HCT116 (cell line): ENCODE data around the gene CA7. TPM values are rescaled to one million over a fixed set of nuclear protein-coding genes. Genes with fewer than 3 reads are reported as not detected.

ENCODE experiments used
- ATAC-seq: fragments of 200-7000 bp; cut with Tn5 transposase; 2 replicates; pipeline ENCODE4 v1.9.1; 2020; ENCODE audit warnings: mild to moderate bottlenecking, moderate library complexity
- BruUV-seq: library from RNA; stranded (reverse); fragments of 400-500 nt; replicated peaks from 2 replicates; lab custom pipeline; 2021; lab: Mats Ljungman, UMichigan
- CTCF ChIA-PET: fragments of 300-600 bp; sonication (Branson Sonifier 250); formaldehyde crosslinking; loops from one replicate; lab custom pipeline; 2021; ENCODE audit warnings: antibody characterized with exemption; lab: Charles Lee
- POLR2A ChIA-PET: fragments of 300-600, 350-600 bp; sonication (Branson Sonifier 250); formaldehyde crosslinking; loops from one replicate; lab custom pipeline; 2021; ENCODE audit warnings: antibody characterized with exemption; lab: Charles Lee
- RAD21 ChIA-PET, 2 experiments: fragments of 300-600 bp; sonication (Branson Sonifier 250); formaldehyde crosslinking; loops; one replicate each; lab custom pipeline; 2023; ENCODE audit warnings: low total read pairs in 2 of 2; ENCODE audit not compliant: uncharacterized antibody in 2 of 2, unreplicated experiment in 2 of 2, low non-redundant PET in 1 of 2; lab: Charles Lee
- DNase-seq: peaks from one replicate; pipeline ENCODE4 v3.0.0-alpha.2; 2010; ENCODE audit warnings: low read depth, low spot score
- H2AFZ ChIP-seq: fragments of 200-600 bp; shearing (Covaris generic), sonication (generic); 2 replicates; pipeline ENCODE4 v1.6.1; 2017; ENCODE audit warnings: low read depth, mixed run types, mixed read lengths, antibody characterized with exemption, low read length; ENCODE audit not compliant: poor library complexity, severe bottlenecking
- H3K27ac ChIP-seq: 2 replicates; pipeline ENCODE4 v1.5.1; 2012; ENCODE audit warnings: low read depth, low read length
- H3K27me3 ChIP-seq: fragments of 200-600 bp; sonication (generic); 2 replicates; pipeline ENCODE4 v1.6.1; 2016; ENCODE audit warnings: mixed run types, low read length, mixed read lengths; ENCODE audit not compliant: insufficient read depth
- H3K36me3 ChIP-seq, 2 experiments: fragments of 200-500 bp in 1 of 2; fragments of 200-600 bp in 1 of 2; sonication (Bioruptor generic) in 1 of 2; sonication (generic) in 1 of 2; 2 replicates each; pipeline versions ENCODE4 v1.5.1 to v1.6.1; 2014 to 2016; ENCODE audit warnings: low read length in 2 of 2, inconsistent platforms in 1 of 2, mixed read lengths in 1 of 2, mixed run types in 1 of 2; ENCODE audit not compliant: insufficient read depth in 2 of 2, control insufficient read depth in 1 of 2
- H3K4me1 ChIP-seq, 2 experiments: fragments of 200-600 bp in 1 of 2; sonication (generic) in 1 of 2; 2 replicates each; pipeline versions ENCODE4 v1.5.1 to v1.6.1; 2012 to 2017; ENCODE audit warnings: low read length in 2 of 2, inconsistent platforms in 1 of 2, mild to moderate bottlenecking in 1 of 2, mixed read lengths in 1 of 2, mixed run types in 1 of 2, moderate library complexity in 1 of 2; ENCODE audit not compliant: insufficient read depth in 2 of 2, control insufficient read depth in 1 of 2
- H3K4me2 ChIP-seq: fragments of 200-600 bp; sonication (generic); 2 replicates; pipeline ENCODE4 v1.6.1; 2017; ENCODE audit warnings: mixed run types, low read length, mixed read lengths
- H3K4me3 ChIP-seq, 2 experiments: fragments of 200-600 bp in 1 of 2; sonication (generic) in 1 of 2; replicated peaks in 1 of 2; 2 replicates each; pipeline ENCODE4 v1.5.1; 2011 to 2016; ENCODE audit warnings: low read length in 2 of 2, control low read depth in 1 of 2, low read depth in 1 of 2, mild to moderate bottlenecking in 1 of 2, mixed read lengths in 1 of 2, mixed run types in 1 of 2
- H3K79me2 ChIP-seq: fragments of 200-600 bp; sonication (generic); 2 replicates; pipeline ENCODE4 v1.6.1; 2017; ENCODE audit warnings: mild to moderate bottlenecking, mixed run types, low read length, moderate library complexity, mixed read lengths; ENCODE audit not compliant: insufficient read depth
- H3K9ac ChIP-seq: fragments of 200-600 bp; sonication (generic); 2 replicates; pipeline ENCODE4 v1.6.1; 2016; ENCODE audit warnings: low read length, mixed read lengths
- H3K9me2 ChIP-seq: fragments of 200-600 bp; sonication (generic), shearing (Covaris generic); 2 replicates; pipeline ENCODE4 v1.6.1; 2017; ENCODE audit warnings: mixed run types, mild to moderate bottlenecking, moderate library complexity; ENCODE audit not compliant: insufficient read depth
- H3K9me3 ChIP-seq, 2 experiments: fragments of 200-500 bp in 1 of 2; fragments of 200-600 bp in 1 of 2; sonication (Bioruptor generic) in 1 of 2; sonication (generic) in 1 of 2; 2 replicates each; pipeline ENCODE4 v1.6.1; 2014 to 2017; ENCODE audit warnings: low read length in 2 of 2, mixed read lengths in 2 of 2, inconsistent platforms in 1 of 2, low read depth in 1 of 2, mild to moderate bottlenecking in 1 of 2, mixed run types in 1 of 2, moderate library complexity in 1 of 2; ENCODE audit not compliant: control insufficient read depth in 1 of 2, insufficient read depth in 1 of 2
- H4K20me1 ChIP-seq: fragments of 200-600 bp; sonication (generic), shearing (Covaris generic); 2 replicates; pipeline ENCODE4 v1.6.1; 2017; ENCODE audit warnings: mixed run types, mild to moderate bottlenecking, moderate library complexity; ENCODE audit not compliant: insufficient read depth
- CBX3 ChIP-seq: IDR thresholded peaks from 2 replicates; pipeline ENCODE4 v1.6.1; 2012; ENCODE audit warnings: low read depth
- EGR1 ChIP-seq: IDR thresholded peaks from 2 replicates; pipeline ENCODE4 v1.6.1; 2012; ENCODE audit warnings: low read depth
- EZH2 ChIP-seq: fragments of 200-600 bp; sonication (generic); IDR thresholded peaks from 2 replicates; pipeline ENCODE4 v1.6.1; 2017; ENCODE audit warnings: antibody characterized with exemption, mixed run types
- EZH2phosphoT487 ChIP-seq: fragments of 200-600 bp; IDR thresholded peaks from 2 replicates; pipeline ENCODE4 v1.6.1; 2018; ENCODE audit warnings: antibody characterized with exemption, borderline replicate concordance
- POLR2A ChIP-seq: IDR thresholded peaks from 2 replicates; pipeline ENCODE4 v1.7.0; 2011; ENCODE audit warnings: borderline replicate concordance; ENCODE audit not compliant: insufficient read depth, insufficient read length; ENCODE audit errors: extremely low read depth
- RAD21 ChIP-seq: IDR thresholded peaks from 2 replicates; pipeline ENCODE4 v1.6.1; 2012; ENCODE audit warnings: low read depth, mild to moderate bottlenecking
- SIN3A ChIP-seq: IDR thresholded peaks from 2 replicates; pipeline ENCODE4 v1.6.1; 2012; ENCODE audit warnings: low read depth
- YY1 ChIP-seq: IDR thresholded peaks from 2 replicates; pipeline ENCODE4 v1.6.1; 2011; ENCODE audit warnings: low read length, low read depth, moderate library complexity, mild to moderate bottlenecking; ENCODE audit not compliant: insufficient replicate concordance; ENCODE audit errors: extremely low read depth
- ZFX ChIP-seq: fragments of 450-650 bp; IDR thresholded peaks from 2 replicates; pipeline ENCODE4 v1.6.1; 2017
- intact Hi-C: fragments of 100-400 bp; cut with micrococcal nuclease; formaldehyde crosslinking; loops from 2 replicates; pipeline ENCODE4 v1.10.0; 2022
- total RNA-seq: library from RNA; stranded (reverse); gene quantifications from one replicate; pipeline ENCODE4 v1.2.1, GENCODE V29; 2021; ENCODE audit not compliant: unreplicated experiment
- TF ChIP-seq, protein P1 (sequence below): IDR thresholded peaks from 2 replicates; pipeline ENCODE4 v1.6.1; 2011; ENCODE audit warnings: mild to moderate bottlenecking, low read length, moderate library complexity; ENCODE audit not compliant: insufficient replicate concordance; ENCODE audit errors: extremely low read depth
- TF ChIP-seq, protein P2 (sequence below): IDR thresholded peaks from 2 replicates; pipeline ENCODE4 v1.6.1; 2012
- TF ChIP-seq, protein P3 (sequence below), 3 experiments: fragments of 200-600 bp in 1 of 3; sonication (generic) in 1 of 3; IDR thresholded peaks in 2 of 3; conservative IDR thresholded peaks in 1 of 3; 2 replicates each; pipeline ENCODE4 v1.5.1; 2012 to 2017; ENCODE audit warnings: low read depth in 2 of 3, low read length in 2 of 3, antibody characterized with exemption in 1 of 3, borderline replicate concordance in 1 of 3, control low read depth in 1 of 3, mild to moderate bottlenecking in 1 of 3, mixed read lengths in 1 of 3, mixed run types in 1 of 3, moderate library complexity in 1 of 3; ENCODE audit not compliant: insufficient read depth in 1 of 3
- TF ChIP-seq, protein P4 (sequence below): IDR thresholded peaks from 2 replicates; pipeline ENCODE4 v1.6.1; 2012

CA7 gene
- total RNA-seq, 1 experiment from 2014 or later = not detected

DNA sequence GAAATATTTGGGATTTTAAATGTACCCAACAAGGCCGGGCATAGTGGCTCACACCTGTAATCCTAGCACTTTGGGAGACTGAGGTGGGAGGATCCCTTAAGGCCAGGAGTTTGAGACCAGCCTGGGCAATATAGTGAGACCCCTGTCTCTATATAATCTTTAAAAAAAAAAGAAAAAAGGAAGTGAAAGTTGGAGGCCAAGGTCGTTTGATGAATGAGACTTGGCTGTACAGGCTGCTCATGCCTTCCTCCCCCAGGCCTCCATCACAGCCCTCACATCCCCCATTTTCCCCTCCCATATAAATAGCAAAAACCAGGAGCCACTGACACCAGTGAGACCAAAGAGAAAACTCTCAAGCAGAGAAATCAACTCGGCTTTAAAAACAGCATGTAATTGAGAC, 3.3 kb upstream of the CA7 start:
- POLR2A ChIA-PET = no interaction called here
- Histone ChIP-seq H4K20me1 (no peaks in the 10 kb centered on the region), H3K36me3 (no peaks in the 10 kb centered on the region), H3K9ac (no peak overlapping the region), H3K79me2 (no peaks in the 10 kb centered on the region), H3K27ac (no peak overlapping the region), H3K9me3 (no peaks in the 10 kb centered on the region), H2AFZ (no peak overlapping the region), H3K4me1 (peaks cover 6 to 13% of the 10 kb centered on the region in 2 experiments; a peak in 3 of 4 replicates), H3K9me2 (no peaks in the 10 kb centered on the region), H3K4me3 (no peak overlapping the region), H3K27me3 (no peaks in the 10 kb centered on the region), H3K4me2 (no peak overlapping the region)
- DNase-seq (no peak), ATAC-seq (no peak)
- CTCF ChIA-PET = no interaction called here
- no TSS peak for BruUV-seq
- TF ChIP-seq EGR1 (no peak), POLR2A (no peak), EZH2 (no peak)
- TF ChIP-seq, protein P1, sequence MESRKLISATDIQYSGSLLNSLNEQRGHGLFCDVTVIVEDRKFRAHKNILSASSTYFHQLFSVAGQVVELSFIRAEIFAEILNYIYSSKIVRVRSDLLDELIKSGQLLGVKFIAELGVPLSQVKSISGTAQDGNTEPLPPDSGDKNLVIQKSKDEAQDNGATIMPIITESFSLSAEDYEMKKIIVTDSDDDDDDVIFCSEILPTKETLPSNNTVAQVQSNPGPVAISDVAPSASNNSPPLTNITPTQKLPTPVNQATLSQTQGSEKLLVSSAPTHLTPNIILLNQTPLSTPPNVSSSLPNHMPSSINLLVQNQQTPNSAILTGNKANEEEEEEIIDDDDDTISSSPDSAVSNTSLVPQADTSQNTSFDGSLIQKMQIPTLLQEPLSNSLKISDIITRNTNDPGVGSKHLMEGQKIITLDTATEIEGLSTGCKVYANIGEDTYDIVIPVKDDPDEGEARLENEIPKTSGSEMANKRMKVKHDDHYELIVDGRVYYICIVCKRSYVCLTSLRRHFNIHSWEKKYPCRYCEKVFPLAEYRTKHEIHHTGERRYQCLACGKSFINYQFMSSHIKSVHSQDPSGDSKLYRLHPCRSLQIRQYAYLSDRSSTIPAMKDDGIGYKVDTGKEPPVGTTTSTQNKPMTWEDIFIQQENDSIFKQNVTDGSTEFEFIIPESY = no peak
- RAD21 ChIA-PET = no interaction called here
- intact Hi-C loops = no loop called here

DNA sequence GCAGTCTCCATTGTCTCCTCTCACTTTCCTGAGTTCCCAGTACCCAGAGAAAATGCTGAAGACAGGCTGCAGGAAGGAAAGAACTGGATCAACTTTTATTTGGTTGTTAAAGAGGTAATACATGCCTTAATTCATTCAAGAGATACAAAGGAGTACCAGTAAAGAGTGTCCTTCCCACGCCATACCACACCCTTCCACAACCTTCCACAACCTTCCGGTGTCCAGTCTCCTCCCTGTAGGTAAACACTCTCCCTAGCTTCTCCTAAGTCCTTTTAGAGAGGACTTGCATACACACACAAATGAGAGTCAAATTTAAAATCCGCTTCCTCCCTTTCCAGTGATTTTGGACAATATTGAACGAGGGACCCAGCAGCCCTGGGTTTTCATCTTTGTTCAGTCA, 2.8 kb upstream of the CA7 start:
- H3K79me2 ChIP-seq = no peaks in the 10 kb centered on the region
- TF ChIP-seq EZH2 (no peak), SIN3A (no peak), ZFX (no peak), EZH2phosphoT487 (no peak), RAD21 (no peak), YY1 (no peak), CBX3 (no peak)
- TF ChIP-seq, protein P2, sequence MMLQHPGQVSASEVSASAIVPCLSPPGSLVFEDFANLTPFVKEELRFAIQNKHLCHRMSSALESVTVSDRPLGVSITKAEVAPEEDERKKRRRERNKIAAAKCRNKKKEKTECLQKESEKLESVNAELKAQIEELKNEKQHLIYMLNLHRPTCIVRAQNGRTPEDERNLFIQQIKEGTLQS = no peak
- TF ChIP-seq, protein P3, sequence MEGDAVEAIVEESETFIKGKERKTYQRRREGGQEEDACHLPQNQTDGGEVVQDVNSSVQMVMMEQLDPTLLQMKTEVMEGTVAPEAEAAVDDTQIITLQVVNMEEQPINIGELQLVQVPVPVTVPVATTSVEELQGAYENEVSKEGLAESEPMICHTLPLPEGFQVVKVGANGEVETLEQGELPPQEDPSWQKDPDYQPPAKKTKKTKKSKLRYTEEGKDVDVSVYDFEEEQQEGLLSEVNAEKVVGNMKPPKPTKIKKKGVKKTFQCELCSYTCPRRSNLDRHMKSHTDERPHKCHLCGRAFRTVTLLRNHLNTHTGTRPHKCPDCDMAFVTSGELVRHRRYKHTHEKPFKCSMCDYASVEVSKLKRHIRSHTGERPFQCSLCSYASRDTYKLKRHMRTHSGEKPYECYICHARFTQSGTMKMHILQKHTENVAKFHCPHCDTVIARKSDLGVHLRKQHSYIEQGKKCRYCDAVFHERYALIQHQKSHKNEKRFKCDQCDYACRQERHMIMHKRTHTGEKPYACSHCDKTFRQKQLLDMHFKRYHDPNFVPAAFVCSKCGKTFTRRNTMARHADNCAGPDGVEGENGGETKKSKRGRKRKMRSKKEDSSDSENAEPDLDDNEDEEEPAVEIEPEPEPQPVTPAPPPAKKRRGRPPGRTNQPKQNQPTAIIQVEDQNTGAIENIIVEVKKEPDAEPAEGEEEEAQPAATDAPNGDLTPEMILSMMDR (IDR thresholded peaks at IDR 0.05 in 2 of 3, conservative IDR thresholded peaks at IDR 0.05 in 1 of 3; ENCODE audit: borderline replicate concordance in 1 of 3, insufficient read depth in 1 of 3, low read depth in 2 of 3, low read length in 2 of 3) = no peak
- TF ChIP-seq, protein P4, sequence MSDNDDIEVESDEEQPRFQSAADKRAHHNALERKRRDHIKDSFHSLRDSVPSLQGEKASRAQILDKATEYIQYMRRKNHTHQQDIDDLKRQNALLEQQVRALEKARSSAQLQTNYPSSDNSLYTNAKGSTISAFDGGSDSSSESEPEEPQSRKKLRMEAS = no peak
- TF ChIP-seq, protein P1 = no peak
- no peaks in the 10 kb centered on the region for H4K20me1 ChIP-seq
- no peak overlapping the region for H3K9ac ChIP-seq
- H3K36me3 ChIP-seq = no peaks in the 10 kb centered on the region
- no peaks in the 10 kb centered on the region for H3K9me2 ChIP-seq
- no peak overlapping the region for H2AFZ ChIP-seq
- no peak overlapping the region for H3K4me2 ChIP-seq
- H3K27me3 ChIP-seq = no peaks in the 10 kb centered on the region
- intact Hi-C loops = no loop called here
- no TSS peak for BruUV-seq
- ChIA-PET RAD21 (no interaction called here), POLR2A (no interaction called here), CTCF (interaction anchor here (3.7 kb wide), 1 partner anchor 11 kb away, joined by 29 read pairs; the partner anchor contains the start of gene NAE1)
- no peaks in the 10 kb centered on the region for H3K9me3 ChIP-seq
- DNase-seq = no peak
- H3K27ac ChIP-seq = no peak overlapping the region
- no peak overlapping the region for H3K4me3 ChIP-seq
- no peak for ATAC-seq
- peaks cover 7 to 16% of the 10 kb centered on the region in 2 experiments; a peak in 3 of 4 replicates for H3K4me1 ChIP-seq
